ENCODE data around the gene MAGI3.
"Not testable (repeated sequence)": the region's sequence is repeated elsewhere in the genome, so short reads cannot be mapped to it uniquely, and the experiment has no call there.

Gene MAGI3

GRCh38 chr1:113717506-113717905, 327.2 kb downstream of the MAGI3 start:
- not testable (repeated sequence) for DNase-seq

DNA sequence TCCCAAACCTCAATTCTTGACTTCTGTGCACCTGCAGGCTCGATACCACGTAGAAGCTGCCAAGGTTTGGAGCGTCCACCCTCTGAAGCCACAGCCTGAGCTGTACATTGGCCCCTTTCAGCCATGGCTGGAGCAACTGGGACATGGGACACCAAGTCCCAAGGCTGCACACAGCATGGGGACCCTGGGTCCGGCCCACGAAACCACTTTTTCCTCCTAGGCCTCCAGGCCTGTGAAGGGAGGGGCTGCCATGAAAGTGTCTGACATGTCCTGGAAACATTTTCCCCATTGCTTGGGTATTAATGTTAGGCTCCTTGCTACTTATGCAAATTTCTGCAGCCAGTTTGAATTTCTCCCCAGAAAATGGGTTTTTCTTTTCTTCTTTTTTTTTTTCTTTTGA, 328.3 kb downstream of the MAGI3 start:
- DNase-seq, result not testable (repeated sequence)

DNA sequence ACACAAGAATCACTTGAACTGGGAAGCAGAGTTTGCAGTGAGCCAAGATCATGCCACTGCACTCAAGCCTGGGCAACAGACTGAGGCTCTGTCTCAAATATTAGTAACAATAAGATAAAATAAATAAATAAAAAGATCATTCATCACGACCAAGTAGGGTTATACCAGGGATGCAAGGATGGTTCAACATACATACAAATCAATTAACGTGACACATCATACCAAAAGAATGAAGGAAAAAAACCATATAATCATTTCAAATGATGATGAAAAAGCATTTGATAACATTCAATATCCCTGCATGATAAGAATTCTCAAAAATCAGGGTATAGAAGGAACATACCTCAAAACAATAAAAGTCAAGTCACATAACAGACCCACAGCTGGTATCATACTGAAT, 330.7 kb downstream of the MAGI3 start:
- DNase-seq, result no peak

- DNase-seq, result no peak
These were observed 342.5 kb downstream of the MAGI3 start for GRCh38 chr1:113732802-113733201.

DNA sequence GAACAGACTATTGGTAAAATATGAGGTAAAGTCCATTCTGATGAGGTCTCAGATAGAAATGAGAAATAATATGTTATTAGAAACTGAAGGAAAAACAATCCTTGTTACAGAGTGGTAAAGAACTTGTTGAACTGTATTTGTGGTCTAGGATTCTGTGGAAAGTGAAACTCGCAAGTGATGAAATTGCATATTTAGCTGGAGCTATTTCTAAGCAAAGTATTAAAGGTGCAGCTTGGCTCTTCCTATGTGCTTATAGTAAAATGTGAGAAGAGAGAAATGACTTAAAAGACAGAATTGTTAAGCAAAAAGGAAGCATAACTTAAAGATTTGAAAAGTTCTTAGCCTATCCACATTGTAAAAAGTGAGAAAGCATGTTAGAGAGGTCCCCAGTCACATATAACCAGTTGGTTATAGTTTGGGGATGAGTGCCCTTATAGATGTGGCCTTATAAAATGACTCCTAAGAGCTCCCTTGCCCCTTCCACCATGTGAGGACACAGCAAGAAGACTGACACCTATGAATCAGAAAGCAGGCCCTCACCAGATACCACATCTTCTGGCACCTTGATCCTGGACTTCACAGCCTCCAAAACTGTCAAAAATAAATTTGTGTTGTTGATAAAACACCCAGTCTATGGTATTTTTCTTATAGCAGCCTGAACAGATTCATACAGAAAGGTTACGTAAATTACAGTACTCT, 344.2 kb downstream of the MAGI3 start:
- no peak for DNase-seq

Data from NCI-H2081 treated with DMSO at 0.1 percent for 48 hours (cell line).